ENCODE data around the gene IFT122.

IFT122 gene

DNA sequence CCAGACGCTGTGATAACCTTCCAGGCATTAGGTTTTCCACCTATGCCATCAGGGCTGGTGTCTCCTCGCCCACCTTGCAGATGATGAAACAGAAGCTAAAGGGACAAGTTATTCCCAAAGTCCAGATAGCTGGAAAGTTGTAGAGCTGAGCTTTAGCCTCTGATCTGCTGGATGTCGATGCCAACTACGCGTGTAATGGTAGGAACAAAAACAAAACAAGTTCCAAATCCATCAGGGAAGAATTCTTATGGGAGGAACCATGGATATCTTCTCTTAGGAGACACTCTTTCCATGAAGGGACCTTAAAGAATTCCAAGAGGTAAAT, 60.3 kb downstream of the IFT122 start:
- TF ChIP-seq, protein P1, sequence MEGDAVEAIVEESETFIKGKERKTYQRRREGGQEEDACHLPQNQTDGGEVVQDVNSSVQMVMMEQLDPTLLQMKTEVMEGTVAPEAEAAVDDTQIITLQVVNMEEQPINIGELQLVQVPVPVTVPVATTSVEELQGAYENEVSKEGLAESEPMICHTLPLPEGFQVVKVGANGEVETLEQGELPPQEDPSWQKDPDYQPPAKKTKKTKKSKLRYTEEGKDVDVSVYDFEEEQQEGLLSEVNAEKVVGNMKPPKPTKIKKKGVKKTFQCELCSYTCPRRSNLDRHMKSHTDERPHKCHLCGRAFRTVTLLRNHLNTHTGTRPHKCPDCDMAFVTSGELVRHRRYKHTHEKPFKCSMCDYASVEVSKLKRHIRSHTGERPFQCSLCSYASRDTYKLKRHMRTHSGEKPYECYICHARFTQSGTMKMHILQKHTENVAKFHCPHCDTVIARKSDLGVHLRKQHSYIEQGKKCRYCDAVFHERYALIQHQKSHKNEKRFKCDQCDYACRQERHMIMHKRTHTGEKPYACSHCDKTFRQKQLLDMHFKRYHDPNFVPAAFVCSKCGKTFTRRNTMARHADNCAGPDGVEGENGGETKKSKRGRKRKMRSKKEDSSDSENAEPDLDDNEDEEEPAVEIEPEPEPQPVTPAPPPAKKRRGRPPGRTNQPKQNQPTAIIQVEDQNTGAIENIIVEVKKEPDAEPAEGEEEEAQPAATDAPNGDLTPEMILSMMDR (IDR thresholded peaks at IDR 0.05; ENCODE audit: low read length, missing control alignments) = no peak
- DNase-seq (ENCODE audit: low read depth) = no peak
- no peak overlapping the region for H3K4me3 ChIP-seq (replicated peaks; ENCODE audit: low read depth, low read length)

DNA sequence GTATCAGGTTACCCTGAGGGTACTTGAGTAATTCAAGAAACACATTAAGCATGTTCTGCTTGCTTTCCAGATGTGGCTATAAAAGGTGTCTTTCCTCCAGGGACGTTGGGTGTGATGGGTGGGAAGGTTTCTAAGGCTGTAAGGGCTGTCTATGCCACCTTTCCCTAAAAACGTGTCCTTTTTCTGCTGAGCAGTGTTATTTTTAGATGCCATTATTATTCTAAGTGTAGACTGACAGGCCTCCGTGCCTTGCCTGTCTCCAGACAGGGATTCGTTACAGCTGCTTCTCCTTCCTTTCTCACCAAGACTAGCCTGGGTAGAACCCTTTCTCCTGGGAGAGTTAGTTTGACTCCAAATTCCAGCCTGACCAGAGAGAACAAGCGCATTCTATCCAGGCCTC, 61.6 kb downstream of the IFT122 start:
- DNase-seq (ENCODE audit: low read depth) = no peak
- H3K4me3 ChIP-seq (replicated peaks; ENCODE audit: low read depth, low read length) = no peak overlapping the region
- TF ChIP-seq, protein P1 (IDR thresholded peaks at IDR 0.05; ENCODE audit: low read length, missing control alignments) = no peak

DNA sequence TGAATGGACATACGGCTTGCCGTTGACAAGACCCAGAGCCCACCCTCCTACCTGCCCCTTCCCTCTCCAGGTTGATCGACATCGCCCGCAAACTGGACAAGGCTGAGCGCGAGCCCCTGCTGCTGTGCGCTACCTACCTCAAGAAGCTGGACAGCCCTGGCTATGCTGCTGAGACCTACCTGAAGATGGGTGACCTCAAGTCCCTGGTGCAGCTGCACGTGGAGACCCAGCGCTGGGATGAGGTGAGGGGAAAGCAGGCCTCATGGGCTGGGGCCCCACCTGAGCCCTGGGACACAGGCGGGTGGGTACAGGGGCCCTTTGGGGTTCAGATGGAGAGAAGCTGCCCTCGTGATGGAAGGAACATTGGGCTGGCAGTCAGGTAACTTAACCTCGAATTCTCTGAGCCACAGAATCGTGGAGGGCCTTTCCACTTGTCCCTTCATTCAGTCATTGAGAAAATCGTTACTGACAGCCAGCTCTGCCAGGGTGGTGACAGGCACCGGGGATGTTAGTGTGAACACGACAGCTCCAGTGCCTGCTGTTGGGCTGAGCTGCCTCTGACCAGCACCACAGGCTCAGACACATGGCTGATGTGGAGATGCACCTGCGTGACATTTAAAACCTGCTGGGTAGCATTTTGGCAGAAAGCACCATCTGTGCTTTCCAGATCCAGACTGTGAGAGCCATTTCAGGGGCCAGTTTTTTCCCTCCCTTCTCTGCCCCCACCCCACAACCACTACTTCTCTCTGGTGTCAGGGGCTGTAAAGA, 62.8 kb downstream of the IFT122 start:
- DNase-seq (ENCODE audit: low read depth) = no peak
- TF ChIP-seq, protein P1 (IDR thresholded peaks at IDR 0.05; ENCODE audit: low read length, missing control alignments) = no peak
- no peak overlapping the region for H3K4me3 ChIP-seq (replicated peaks; ENCODE audit: low read depth, low read length)

DNA sequence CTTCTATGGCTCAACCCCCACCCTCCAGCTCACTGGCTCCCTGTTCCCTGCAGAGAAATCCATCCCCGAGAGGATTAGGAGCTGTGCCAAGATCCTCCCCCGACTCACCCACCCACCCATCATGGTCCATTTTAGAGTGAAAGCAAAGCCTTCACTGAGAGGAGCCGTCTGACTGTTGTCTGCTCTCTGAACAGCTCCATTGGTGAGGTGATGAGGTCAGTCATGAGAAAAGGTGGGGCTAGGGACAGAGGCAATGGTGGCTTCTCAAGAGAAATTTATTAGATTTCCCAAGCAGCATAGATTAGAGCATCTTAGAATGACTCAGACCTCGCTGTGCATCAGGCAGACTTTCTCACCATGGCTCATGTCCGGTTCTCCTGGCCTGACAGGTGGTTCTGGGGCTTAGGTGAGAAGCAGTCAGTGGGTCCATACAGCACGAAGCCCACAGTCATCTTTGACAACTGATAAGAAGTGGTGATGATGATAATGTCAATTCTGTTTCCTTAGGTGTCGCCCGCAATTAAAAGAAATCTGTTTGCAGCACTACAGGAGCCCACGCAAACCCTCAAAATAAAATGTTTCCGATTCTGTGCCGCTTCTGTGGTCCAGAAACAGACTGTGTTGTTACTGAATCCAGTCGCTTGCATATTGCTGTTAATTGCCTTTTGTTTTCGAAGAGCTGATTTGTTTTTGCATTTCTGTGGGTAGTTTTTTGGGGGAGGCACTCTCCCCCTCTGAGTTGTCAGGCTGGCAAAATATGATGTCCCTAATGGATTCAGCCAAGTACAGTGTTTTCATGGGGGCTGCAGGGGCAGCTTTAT, 63.7 kb downstream of the IFT122 start:
- no peak for DNase-seq (ENCODE audit: low read depth)
- no peak overlapping the region for H3K4me3 ChIP-seq (replicated peaks; ENCODE audit: low read depth, low read length)
- TF ChIP-seq, protein P1 (IDR thresholded peaks at IDR 0.05; ENCODE audit: low read length, missing control alignments) = no peak

DNA sequence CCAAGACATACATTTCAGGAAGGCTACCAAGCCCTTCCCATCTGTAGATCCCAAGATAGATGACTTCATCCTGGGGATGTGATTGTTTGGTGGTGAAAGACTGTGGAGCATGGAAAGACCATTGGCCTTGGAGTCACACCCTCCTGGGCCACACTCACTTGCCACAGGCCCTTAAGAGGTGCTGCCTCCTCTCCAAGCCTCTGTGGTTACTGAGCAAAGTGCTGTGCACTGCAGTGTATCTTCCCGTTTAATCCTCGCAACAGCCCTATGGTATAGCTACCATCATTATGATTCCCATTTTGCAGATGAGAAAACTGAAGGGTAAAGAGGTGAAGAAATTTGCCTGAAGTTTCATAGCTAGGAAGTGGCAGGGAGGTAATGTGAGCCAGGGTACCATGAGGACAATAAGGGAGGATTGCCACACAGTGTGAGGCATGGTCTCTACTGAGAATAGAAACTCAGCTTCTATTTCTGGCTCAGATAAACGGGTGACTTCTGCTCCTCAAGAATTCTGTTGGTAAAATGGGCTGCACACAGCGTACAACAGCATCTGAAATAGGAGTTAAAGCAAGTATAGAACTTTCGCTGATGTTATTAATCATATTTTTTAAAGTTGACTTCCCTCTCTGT, 64.6 kb downstream of the IFT122 start:
- DNase-seq (ENCODE audit: low read depth) = no peak
- TF ChIP-seq, protein P1 (IDR thresholded peaks at IDR 0.05; ENCODE audit: low read length, missing control alignments) = no peak
- H3K4me3 ChIP-seq (replicated peaks; ENCODE audit: low read depth, low read length) = no peak overlapping the region

DNA sequence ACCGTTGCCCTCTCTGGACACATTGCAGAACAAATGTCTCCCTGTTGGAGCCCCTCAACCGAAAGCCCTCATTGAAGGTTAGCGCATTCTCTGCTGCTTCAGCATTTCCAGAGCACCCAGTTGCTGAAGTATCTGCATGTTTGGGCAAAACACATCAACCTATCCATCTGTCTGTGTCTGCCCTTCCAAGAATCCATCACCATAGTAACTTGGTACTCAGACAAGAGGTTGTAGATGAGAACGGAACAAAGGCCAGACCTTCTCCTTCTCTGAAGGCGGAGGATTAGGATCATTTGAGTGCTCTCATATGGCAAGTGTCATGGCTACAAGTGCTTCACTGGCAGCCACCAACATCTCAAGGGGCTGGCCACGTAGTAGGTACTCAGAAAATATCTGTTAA, 65.3 kb downstream of the IFT122 start:
- no peak overlapping the region for H3K4me3 ChIP-seq (replicated peaks; ENCODE audit: low read depth, low read length)
- TF ChIP-seq, protein P1 (IDR thresholded peaks at IDR 0.05; ENCODE audit: low read length, missing control alignments) = no peak
- no peak for DNase-seq (ENCODE audit: low read depth)

Measured in fibroblast of pulmonary artery (primary cell).